BLaER1 treated with 17β-estradiol and CSF1 and Interleukin-3, amounts not matched to agents 10 nM and 100 nM (cell line): ENCODE results near the gene IFT80.
"Not testable (repeated sequence)": the region's sequence is repeated elsewhere in the genome, so short reads cannot be mapped to it uniquely, and the experiment has no call there.

Experiments
- H3K27ac ChIP-seq, 11 experiments: shearing (Covaris generic); formaldehyde crosslinking; 2 replicates each; pipeline ENCODE4 v1.8.1; 2022
- H3K27me3 ChIP-seq, 11 experiments: shearing (Covaris generic); formaldehyde crosslinking; 2 replicates each; pipeline ENCODE4 v1.8.1; 2022
- H3K36me3 ChIP-seq, 11 experiments: shearing (Covaris generic); formaldehyde crosslinking; 2 replicates each; pipeline ENCODE4 v1.8.1; 2022
- H3K4me1 ChIP-seq, 10 experiments: shearing (Covaris generic); formaldehyde crosslinking; 2 replicates each; pipeline ENCODE4 v1.8.1; 2022
- H3K4me2 ChIP-seq, 11 experiments: shearing (Covaris generic); formaldehyde crosslinking; 2 replicates each; pipeline ENCODE4 v1.8.1; 2022
- H3K4me3 ChIP-seq, 10 experiments: shearing (Covaris generic); formaldehyde crosslinking; 2 replicates each; pipeline ENCODE4 v1.8.1; 2022
- H3K9ac ChIP-seq, 11 experiments: shearing (Covaris generic); formaldehyde crosslinking; 2 replicates each; pipeline ENCODE4 v1.8.1; 2022
- H3K9me3 ChIP-seq, 11 experiments: shearing (Covaris generic); formaldehyde crosslinking; replicated peaks in 1 of 11; 2 replicates each; pipeline ENCODE4 v1.8.1; 2022
- H4K20me1 ChIP-seq, 11 experiments: shearing (Covaris generic); formaldehyde crosslinking; 2 replicates each; pipeline ENCODE4 v1.8.1; 2022
- Cebpa-rat ChIP-seq, 11 experiments: shearing (Covaris generic); IDR thresholded peaks; 2 replicates each; pipeline ENCODE4 v1.8.1; 2022

Gene IFT80

DNA sequence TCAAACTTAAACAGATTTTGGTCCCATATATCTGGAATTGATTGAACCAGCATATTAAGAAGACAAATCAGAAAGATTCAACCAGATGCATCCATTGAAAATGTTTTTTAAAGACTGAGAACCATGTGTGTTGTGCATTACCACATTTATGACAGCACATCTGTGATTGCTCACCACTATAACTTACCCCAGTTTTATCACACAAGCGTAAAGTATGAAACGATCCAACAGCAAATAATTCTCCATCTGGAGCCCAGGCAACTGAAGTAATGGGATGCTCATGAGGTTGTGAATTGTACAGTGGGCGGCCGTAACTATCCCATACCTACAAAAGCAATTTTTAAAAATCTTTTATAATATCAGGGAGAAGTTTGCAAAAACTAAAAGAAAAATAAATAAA is 43.2 kb downstream of the IFT80 start:
- no peak for TF ChIP-seq Cebpa-rat (IDR thresholded peaks at IDR 0.05)

DNA sequence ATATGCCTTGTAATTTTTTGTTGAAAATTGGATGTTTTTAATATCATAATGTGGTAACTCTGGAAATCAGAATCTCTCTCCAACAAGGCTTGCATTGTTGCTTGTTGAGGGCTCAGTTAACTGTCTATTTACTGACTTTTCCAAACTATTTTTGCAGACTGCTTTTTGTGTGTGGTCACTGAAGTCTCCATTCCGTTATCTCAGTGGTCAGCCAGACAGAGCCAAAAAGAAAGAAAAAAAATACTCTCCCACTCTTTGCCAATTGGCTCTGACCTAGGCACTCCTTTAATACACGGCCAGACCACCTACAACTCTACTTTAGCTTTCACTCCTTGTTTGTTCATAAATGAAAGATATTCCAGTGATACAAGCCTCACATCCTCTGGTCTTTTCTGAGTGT is 52.5 kb downstream of the IFT80 start:
- Histone ChIP-seq H3K27ac (no peak overlapping the region), H3K36me3 (peaks cover 0 to 20% (median 5%) of the 10 kb centered on the region in 11 experiments; a peak in 9 of 22 replicates), H3K27me3 (no peaks in the 10 kb centered on the region), H3K9ac (no peak overlapping the region), H3K4me3 (no peak overlapping the region), H3K4me2 (no peak overlapping the region), H4K20me1 (no peaks in the 10 kb centered on the region), H3K4me1 (no peaks in the 10 kb centered on the region), H3K9me3 (no peaks in the 10 kb centered on the region)
- no peak for TF ChIP-seq Cebpa-rat (IDR thresholded peaks at IDR 0.05)

More for the DNA sequence above, 43.2 kb downstream of the IFT80 start:
- Histone ChIP-seq H3K4me3 (no peak overlapping the region), H3K36me3 (peaks cover 18 to 59% (median 34%) of the 10 kb centered on the region in 11 experiments; a peak in 21 of 22 replicates), H3K4me2 (no peak overlapping the region), H3K27ac (no peak overlapping the region), H3K9ac (no peak overlapping the region), H3K4me1 (no peaks in the 10 kb centered on the region), H4K20me1 (no peaks in the 10 kb centered on the region), H3K9me3 (no peaks in the 10 kb centered on the region), H3K27me3 (no peaks in the 10 kb centered on the region)

DNA sequence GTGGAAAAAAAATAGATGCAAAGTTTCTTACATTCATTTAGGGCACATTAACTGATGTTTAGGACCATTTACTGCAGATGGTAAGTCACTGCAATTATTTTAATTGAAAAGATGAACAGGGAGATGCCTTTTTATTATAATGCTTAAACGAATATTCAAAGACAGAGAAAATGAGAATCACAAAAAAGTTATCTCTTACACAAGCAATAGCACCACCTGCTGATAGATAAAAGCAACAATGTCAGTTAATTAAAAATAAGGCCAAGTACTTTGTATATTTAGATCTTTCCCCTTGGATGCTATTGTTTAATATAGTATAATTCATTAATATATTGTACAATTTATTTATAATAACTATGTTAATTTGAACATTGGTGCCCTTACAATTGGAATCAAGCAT is 55.9 kb downstream of the IFT80 start:
- Histone ChIP-seq H3K27me3 (no peaks in the 10 kb centered on the region), H3K9ac (no peak overlapping the region), H4K20me1 (no peaks in the 10 kb centered on the region), H3K9me3 (peaks cover 3 to 6% (median 4%) of the 10 kb centered on the region in 11 experiments; a peak in 19 of 22 replicates), H3K36me3 (peaks cover 0 to 18% (median 5%) of the 10 kb centered on the region in 11 experiments; a peak in 8 of 22 replicates), H3K4me1 (no peaks in the 10 kb centered on the region), H3K4me3 (no peak overlapping the region), H3K4me2 (no peak overlapping the region), H3K27ac (no peak overlapping the region)
- TF ChIP-seq Cebpa-rat (IDR thresholded peaks at IDR 0.05) = no peak

DNA sequence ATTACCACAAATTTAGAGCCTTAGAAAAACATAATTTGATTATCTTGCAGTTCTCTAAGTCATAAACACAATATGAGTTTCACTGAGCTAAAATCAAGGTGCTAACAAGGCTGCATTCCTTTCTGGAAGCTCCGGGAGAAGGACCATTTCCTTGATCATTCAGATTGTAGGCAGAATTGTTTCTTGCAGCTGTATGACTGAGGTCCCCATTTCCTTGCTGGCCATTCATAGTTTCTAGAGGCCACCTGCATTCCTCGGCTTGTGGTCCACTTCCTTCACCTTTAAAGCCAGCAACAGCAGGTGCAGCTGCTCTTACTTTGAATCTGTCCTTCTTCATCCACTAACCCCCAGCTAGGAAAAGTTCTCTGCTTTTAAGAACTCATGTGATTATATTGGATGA is 58.7 kb downstream of the IFT80 start:
- Histone ChIP-seq H3K27ac (no peak overlapping the region), H3K27me3 (no peaks in the 10 kb centered on the region), H3K9me3 (peaks cover 7 to 13% (median 9%) of the 10 kb centered on the region in 11 experiments; a peak in 19 of 22 replicates), H3K36me3 (peaks cover 0 to 10% (median 5%) of the 10 kb centered on the region in 11 experiments; a peak in 7 of 22 replicates), H3K4me2 (no peak overlapping the region), H3K4me1 (no peaks in the 10 kb centered on the region), H4K20me1 (no peaks in the 10 kb centered on the region), H3K9ac (no peak overlapping the region), H3K4me3 (no peak overlapping the region)
- no peak for TF ChIP-seq Cebpa-rat (IDR thresholded peaks at IDR 0.05)

DNA sequence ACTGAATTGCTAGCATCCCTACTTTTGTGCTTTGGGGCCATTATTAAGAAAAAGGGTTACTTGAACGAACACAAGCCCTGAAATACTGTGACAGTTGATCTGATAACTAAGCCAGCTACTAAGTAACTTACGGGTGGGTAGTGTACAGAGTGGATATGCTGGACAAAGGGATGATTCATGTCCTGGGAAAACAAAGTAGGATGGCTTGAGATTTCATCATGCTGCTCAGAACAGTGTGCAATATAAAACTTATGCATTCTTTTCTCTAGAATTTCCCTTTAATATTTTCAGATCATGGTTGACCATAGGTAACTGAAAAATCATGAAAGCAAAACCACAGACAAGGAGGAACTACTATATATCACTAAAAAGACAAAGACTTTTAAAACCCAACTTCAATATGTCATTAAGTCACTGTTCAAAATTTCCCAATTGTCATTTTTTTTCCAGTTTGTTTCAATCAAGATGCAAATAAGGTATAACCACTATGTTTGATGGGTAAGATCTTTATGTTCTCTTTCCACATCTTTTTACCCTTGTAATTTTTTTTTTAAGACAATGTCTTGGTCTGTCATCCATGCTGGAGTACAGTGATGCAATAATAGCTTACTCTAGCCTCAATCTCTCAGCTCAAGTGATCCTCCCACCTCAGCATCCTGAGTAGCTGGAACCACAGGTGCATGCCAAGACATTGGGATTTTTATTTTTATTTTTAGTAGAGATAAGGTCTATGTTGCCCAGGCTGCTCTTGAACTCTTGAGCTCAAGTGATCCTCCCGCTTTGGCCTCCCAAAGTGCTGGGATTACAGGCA is 67.7 kb downstream of the IFT80 start:
- H3K4me1 ChIP-seq = no peaks in the 10 kb centered on the region
- no peak overlapping the region for H3K27ac ChIP-seq
- no peak overlapping the region for H3K4me2 ChIP-seq

DNA sequence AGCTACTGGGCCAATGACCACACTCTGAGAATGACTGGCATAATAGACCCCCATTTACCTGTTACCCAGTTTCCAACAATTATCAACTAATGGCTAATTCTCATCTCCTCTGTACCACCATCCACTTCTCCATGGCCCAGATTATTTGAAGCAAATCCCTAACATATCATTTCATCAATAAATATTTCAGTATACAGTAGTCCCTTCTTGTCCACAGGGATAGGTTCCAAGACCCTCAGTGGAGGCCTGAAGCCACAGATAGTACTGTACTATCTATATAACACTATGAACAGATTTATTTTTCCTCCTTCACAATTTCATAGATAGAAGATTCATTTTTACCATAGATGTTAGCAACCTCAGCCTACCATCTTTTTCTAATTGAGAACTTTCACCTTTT is 68.3 kb downstream of the IFT80 start:
- Histone ChIP-seq H3K4me2 (no peak overlapping the region), H3K9me3 (no peaks in the 10 kb centered on the region), H3K9ac (no peak overlapping the region), H3K4me1 (no peaks in the 10 kb centered on the region), H3K27me3 (no peaks in the 10 kb centered on the region), H4K20me1 (no peaks in the 10 kb centered on the region), H3K4me3 (no peak overlapping the region), H3K27ac (no peak overlapping the region), H3K36me3 (no peaks in the 10 kb centered on the region; a peak in 2 of 22 replicates)
- no peak for TF ChIP-seq Cebpa-rat (IDR thresholded peaks at IDR 0.05)

More for the DNA sequence above, 67.7 kb downstream of the IFT80 start:
- Histone ChIP-seq H3K4me3 (no peak overlapping the region), H3K9ac (no peak overlapping the region), H3K36me3 (no peaks in the 10 kb centered on the region; a peak in 1 of 22 replicates), H3K27me3 (no peaks in the 10 kb centered on the region), H4K20me1 (no peaks in the 10 kb centered on the region), H3K9me3 (no peaks in the 10 kb centered on the region)
- no peak for TF ChIP-seq Cebpa-rat (IDR thresholded peaks at IDR 0.05)

DNA sequence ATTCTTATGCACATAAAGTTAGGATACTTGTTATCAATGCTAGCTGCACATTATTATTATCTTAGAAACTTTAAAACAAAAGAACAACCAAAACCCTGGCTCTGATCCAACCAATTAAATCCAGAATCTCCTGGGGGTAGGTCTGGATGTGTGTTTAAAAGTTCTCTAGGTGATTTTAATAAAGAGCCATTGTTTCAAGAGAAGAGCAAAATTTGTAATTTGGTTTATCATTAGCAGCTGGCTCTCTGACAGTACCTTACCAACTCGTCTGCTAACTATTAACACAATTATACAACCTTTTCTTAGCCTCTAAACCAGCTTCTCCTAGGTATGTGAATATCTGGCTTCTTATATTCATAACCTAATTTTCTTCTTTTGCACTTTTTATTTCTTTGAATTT is 68.9 kb downstream of the IFT80 start:
- Histone ChIP-seq H4K20me1 (no peaks in the 10 kb centered on the region), H3K4me1 (no peaks in the 10 kb centered on the region), H3K27me3 (no peaks in the 10 kb centered on the region), H3K4me3 (no peak overlapping the region), H3K36me3 (no peaks in the 10 kb centered on the region; a peak in 2 of 22 replicates), H3K9ac (no peak overlapping the region), H3K9me3 (no peaks in the 10 kb centered on the region), H3K27ac (no peak overlapping the region), H3K4me2 (no peak overlapping the region)
- no peak for TF ChIP-seq Cebpa-rat (IDR thresholded peaks at IDR 0.05)

DNA sequence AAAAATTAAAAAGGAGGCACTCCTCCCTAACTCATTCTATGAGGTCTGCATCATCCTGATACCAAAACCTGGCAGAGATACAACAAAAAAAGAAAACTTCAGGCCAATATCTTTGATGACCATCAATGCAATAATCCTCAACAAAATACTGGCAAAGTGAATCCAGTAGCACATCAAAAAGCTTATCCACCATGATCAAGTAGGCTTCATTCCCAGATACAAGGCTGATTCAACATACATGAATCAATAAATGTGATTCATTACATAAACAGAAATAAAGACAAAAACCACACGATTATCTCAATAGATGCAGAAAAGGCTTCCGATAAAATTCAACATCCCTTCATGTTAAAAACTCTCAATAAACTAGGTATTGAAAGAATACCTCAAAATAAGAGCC is 72.7 kb downstream of the IFT80 start:
- H3K36me3 ChIP-seq, H3K4me2 ChIP-seq, H4K20me1 ChIP-seq, H3K4me3 ChIP-seq, H3K9ac ChIP-seq, H3K27me3 ChIP-seq, H3K9me3 ChIP-seq, H3K27ac ChIP-seq, H3K4me1 ChIP-seq: not testable (repeated sequence)

DNA sequence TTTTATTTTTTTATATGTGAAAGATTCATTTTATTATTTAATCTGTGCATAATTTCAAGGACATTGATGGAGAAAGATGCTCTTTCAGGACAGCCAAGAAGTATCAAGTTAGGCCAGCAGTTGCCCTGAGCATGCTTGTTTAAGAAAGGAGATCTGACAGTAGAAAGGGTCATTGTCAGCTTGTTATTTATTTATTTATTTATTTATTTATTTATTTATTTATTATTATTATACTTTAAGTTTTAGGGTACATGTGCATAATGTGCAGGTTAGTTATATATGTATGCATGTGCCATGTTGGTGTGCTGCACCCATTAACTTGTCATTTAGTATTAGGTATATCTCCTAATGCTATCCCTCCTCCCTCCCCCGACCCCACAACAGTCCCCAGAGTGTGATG is 77.2 kb downstream of the IFT80 start:
- H3K9ac ChIP-seq, H3K27ac ChIP-seq, H3K27me3 ChIP-seq, H4K20me1 ChIP-seq, H3K4me3 ChIP-seq, H3K4me1 ChIP-seq, H3K4me2 ChIP-seq, H3K9me3 ChIP-seq: not testable (repeated sequence)
- peaks cover 0 to 20% (median 8%) of the 10 kb centered on the region in 11 experiments; a peak in 13 of 22 replicates for H3K36me3 ChIP-seq

DNA sequence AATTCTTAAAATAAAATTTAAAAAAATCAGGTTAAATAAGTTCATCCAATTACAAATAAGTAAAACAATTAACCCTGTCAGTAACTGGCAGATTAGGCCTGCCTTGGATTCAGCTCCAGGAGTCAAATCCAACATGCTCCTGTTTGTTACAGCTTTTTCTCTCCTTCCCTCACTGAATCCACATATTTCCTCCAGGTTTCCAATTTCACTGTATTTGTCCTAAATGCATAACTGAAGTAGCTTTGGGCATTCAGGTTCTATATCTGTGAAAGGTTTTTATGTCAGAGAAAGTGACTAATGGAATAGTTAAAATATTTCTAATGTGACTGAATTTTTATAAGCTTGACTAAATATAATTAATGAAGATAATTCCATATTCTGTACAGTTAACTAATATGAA is 79.7 kb downstream of the IFT80 start:
- no peak for TF ChIP-seq Cebpa-rat (IDR thresholded peaks at IDR 0.05)
- H3K9me3 ChIP-seq = no peaks in the 10 kb centered on the region; a peak in 1 of 22 replicates

More for the DNA sequence above, 79.7 kb downstream of the IFT80 start:
- Histone ChIP-seq H4K20me1 (no peaks in the 10 kb centered on the region), H3K4me1 (no peaks in the 10 kb centered on the region), H3K27ac (no peak overlapping the region), H3K4me2 (no peak overlapping the region), H3K4me3 (no peak overlapping the region), H3K36me3 (peaks cover 5 to 36% (median 16%) of the 10 kb centered on the region in 11 experiments; a peak in 16 of 22 replicates), H3K9ac (no peak overlapping the region), H3K27me3 (no peaks in the 10 kb centered on the region)
